HG02642 (cell line): ENCODE measurements around the gene LDHAL6B.

Experiments used
- ATAC-seq: cut with Tn5 transposase; IDR thresholded peaks from one replicate; pipeline ENCODE4 v1.9.1; 2021; ENCODE audit warnings: mild to moderate bottlenecking; ENCODE audit not compliant: unreplicated experiment, poor library complexity

Gene LDHAL6B

GRCh38 chr15:59176653-59177316, 29.9 kb upstream of the LDHAL6B start:
- ATAC-seq = no peak

GRCh38 chr15:59177317-59177660, 29.4 kb upstream of the LDHAL6B start:
- ATAC-seq = no peak

- no peak for ATAC-seq
Observed at GRCh38 chr15:59178151-59178695, 28.4 kb upstream of the LDHAL6B start.

- ATAC-seq = no peak
Observed at GRCh38 chr15:59179717-59180116, 26.9 kb upstream of the LDHAL6B start.

GRCh38 chr15:59180945-59181600, 25.6 kb upstream of the LDHAL6B start:
- ATAC-seq = no peak

- no peak for ATAC-seq
Observed at GRCh38 chr15:59185725-59186124, 20.9 kb upstream of the LDHAL6B start.

GRCh38 chr15:59186501-59186900, 20.1 kb upstream of the LDHAL6B start:
- ATAC-seq = no peak

GRCh38 chr15:59189241-59189640, 17.4 kb upstream of the LDHAL6B start:
- ATAC-seq = no peak

GRCh38 chr15:59190291-59190690, 16.4 kb upstream of the LDHAL6B start:
- no peak for ATAC-seq

GRCh38 chr15:59191855-59192237, 14.8 kb upstream of the LDHAL6B start:
- ATAC-seq = no peak

- ATAC-seq = no peak
Observed at GRCh38 chr15:59194639-59195325, 11.9 kb upstream of the LDHAL6B start.

GRCh38 chr15:59196416-59196815, 10.2 kb upstream of the LDHAL6B start:
- no peak for ATAC-seq

GRCh38 chr15:59197454-59197853, 9.2 kb upstream of the LDHAL6B start:
- no peak for ATAC-seq

- ATAC-seq = no peak
Observed at GRCh38 chr15:59199626-59200465, 6.8 kb upstream of the LDHAL6B start.

- ATAC-seq = no peak
Observed at GRCh38 chr15:59200560-59200959, 6.1 kb upstream of the LDHAL6B start.

- ATAC-seq = no peak
Observed at GRCh38 chr15:59203008-59203407, 3.6 kb upstream of the LDHAL6B start.

- ATAC-seq = no peak
Observed at GRCh38 chr15:59203657-59204056, 3.0 kb upstream of the LDHAL6B start.

- no peak for ATAC-seq
Observed at GRCh38 chr15:59205839-59206622, 612 bp upstream of the LDHAL6B start.

GRCh38 chr15:59208613-59209249, 2.1 kb downstream of the LDHAL6B start:
- ATAC-seq = no peak
